Iris pigment epithelial cell (primary cell): ENCODE data around the gene ELOA2.
"Not testable (repeated sequence)": the region's sequence is repeated elsewhere in the genome, so short reads cannot be mapped to it uniquely, and the experiment has no call there.

Source experiments
- DNase-seq: peaks from one replicate; pipeline ENCODE4 v3.0.0-alpha.2; 2011; ENCODE audit warnings: low read depth

The ELOA2 gene

GRCh38 chr18:47022821-47023220 lies 12.6 kb downstream of the ELOA2 start:
- not testable (repeated sequence) for DNase-seq

GRCh38 chr18:47020757-47021156 lies 14.7 kb downstream of the ELOA2 start:
- DNase-seq: not testable (repeated sequence)

- DNase-seq: not testable (repeated sequence)
These were observed 15.6 kb downstream of the ELOA2 start for GRCh38 chr18:47019870-47020269.
